Cardiac fibroblast (primary cell): Measurements from ENCODE around the gene ARAP3.

Experiments used
- DNase-seq, 2 donors: peaks; one replicate each; pipeline versions ENCODE4 v3.0.0 to v3.0.0-alpha.2; 2010; ENCODE audit warnings: low read depth in 2 of 2
- H3K4me3 ChIP-seq, 2 donors: replicated peaks in 1 of 2; 1 replicate in 1 of 2; 2 replicates in 1 of 2; pipeline ENCODE4 v1.5.1; 2011; ENCODE audit warnings: low read depth in 2 of 2, low read length in 2 of 2, mild to moderate bottlenecking in 2 of 2, moderate library complexity in 1 of 2
- TF ChIP-seq, protein P1 (sequence below): IDR thresholded peaks from one replicate; pipeline ENCODE4 v1.5.1; 2011; ENCODE audit warnings: low read depth, mild to moderate bottlenecking, low read length, inconsistent platforms

The ARAP3 gene

DNA sequence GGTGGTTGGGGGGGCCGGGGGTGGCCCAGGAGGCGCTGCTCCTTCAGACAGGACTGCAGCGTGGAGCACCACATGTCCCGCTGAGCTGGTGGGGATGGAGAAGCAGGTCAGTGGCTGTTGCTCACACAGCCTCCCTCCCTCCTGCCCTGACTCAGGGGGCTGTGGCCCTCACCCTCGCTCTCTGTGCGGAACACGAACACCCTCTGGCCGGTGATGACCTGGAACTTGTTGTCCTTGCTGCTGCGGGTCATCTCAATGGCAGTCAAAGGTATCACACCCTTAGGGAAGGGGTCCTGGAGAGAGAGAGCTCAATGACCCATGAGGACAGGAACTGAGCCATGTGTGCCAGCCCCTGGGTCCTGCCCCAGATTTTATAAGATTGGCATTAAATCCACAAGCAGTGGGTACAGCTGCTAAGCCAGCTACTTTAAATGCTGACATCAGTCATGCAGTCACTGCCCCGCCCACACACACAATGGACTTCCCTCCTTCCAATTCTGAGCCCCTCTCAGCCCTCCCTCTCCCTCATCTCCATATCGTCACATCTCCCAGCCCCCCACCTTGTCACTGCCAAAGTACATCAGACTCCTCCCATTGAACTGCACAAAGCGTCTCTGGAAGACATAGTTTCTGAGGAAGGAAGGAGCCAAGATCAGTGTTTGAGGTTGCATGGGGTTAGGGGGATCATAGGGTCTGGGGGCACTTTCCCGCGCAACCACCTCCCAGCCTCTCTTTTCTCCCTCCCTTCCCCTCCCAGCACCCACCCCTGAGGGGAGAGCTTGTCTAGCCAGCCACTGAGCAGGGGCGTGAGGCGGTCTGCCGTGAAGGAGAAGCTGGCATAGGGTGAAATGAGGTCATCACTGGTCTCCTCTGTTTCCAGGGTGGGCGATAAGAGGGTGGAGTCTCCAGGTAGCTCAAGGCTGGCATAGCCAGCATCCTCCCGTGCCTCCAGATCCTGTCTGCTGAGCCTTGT is 8.9 kb downstream of the ARAP3 start:
- peak in 1 of 2 donors; percentile 37 for DNase-seq
- H3K4me3 ChIP-seq = no peak overlapping the region
- TF ChIP-seq, protein P1, sequence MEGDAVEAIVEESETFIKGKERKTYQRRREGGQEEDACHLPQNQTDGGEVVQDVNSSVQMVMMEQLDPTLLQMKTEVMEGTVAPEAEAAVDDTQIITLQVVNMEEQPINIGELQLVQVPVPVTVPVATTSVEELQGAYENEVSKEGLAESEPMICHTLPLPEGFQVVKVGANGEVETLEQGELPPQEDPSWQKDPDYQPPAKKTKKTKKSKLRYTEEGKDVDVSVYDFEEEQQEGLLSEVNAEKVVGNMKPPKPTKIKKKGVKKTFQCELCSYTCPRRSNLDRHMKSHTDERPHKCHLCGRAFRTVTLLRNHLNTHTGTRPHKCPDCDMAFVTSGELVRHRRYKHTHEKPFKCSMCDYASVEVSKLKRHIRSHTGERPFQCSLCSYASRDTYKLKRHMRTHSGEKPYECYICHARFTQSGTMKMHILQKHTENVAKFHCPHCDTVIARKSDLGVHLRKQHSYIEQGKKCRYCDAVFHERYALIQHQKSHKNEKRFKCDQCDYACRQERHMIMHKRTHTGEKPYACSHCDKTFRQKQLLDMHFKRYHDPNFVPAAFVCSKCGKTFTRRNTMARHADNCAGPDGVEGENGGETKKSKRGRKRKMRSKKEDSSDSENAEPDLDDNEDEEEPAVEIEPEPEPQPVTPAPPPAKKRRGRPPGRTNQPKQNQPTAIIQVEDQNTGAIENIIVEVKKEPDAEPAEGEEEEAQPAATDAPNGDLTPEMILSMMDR = no peak

DNA sequence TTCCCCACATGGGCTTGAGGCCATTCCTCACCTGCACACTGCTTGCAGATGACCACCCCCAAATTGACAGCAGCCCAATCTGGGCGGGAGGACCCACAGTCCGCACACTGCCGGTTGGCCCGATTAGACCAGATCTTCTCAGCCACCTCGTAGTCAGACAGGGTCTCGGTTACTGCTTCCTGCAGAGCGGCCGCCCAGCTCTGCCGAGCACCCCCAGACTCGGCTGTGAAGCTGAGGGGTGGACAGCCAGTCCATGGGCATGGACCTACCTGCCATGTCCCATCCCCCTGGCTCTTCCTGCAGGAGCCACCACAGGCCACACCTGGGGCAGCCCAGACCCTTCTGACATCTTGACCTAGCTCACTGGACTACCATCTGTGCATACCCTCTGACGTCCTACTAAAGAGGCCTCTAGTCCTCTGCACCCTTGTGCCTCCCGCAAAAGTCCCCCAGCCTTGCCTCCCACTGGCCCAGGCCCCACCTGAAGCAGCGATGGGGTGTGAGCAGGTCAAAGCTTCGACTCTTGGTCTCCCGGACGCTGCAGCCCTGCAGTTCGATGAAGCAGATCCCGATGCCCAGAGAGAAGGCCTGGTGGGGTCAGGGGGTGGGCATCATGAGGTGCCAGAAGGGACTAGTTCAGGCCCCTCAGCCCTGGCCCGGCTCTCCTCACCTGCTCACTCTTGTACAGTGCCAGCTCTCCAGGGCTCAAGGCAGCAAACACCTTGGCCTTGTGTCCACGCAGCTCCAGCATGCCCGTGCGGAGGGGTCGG is 9.8 kb downstream of the ARAP3 start:
- DNase-seq = no peak
- H3K4me3 ChIP-seq = no peak overlapping the region
- TF ChIP-seq, protein P1 = no peak

DNA sequence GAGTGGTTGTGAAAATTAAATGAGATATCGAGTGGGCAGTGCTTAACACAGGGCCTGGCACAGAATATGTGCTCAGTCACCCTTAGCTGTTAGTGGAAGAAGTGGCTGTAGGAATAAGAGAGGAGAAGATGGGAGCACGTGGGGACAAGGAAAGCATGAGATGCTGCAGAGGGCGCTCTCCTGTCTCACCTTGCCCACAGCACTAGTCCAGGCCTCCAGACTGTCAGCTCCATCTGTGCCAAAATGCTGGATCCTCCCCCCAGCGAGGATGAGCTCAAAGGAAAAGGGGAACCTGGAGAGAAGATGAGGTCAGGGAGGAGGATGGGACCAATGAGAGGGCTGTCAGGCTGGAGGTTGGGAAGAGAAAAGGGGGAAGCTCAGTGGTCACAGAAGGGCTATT is 12.5 kb downstream of the ARAP3 start:
- TF ChIP-seq, protein P1 = no peak
- no peak for DNase-seq

DNA sequence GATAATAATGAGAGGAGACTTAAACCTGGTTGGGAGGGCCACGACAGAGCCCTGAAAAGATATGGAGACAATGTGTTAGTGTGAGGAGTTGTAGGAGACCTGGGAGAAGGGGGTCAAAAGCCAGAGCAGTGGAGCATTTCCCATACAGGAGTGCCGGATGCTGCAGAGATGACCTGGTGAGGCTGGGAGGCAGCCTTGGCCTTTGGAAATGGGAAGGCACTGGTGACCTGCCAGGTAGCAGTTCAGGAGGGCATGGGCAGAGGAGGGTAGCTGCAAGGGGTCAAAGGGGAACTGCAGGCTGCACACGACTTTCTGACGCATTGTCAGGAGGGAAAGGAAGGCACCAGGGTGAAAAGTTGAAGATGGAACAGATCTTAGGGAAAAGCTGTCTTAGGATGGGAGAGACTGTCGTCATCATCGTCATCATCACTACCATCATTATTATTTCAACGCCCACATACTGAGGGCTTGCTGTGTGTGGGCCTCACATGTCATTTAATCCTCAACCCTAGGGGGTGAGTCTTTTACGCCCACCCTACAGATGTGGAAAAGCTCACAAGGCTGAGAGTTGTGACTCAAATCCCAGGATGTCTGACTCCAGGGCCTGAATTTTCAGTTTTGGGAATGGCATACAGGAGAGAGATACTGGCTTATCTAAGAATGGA is 13.3 kb downstream of the ARAP3 start:
- H3K4me3 ChIP-seq = no peak overlapping the region
- DNase-seq = no peak
- TF ChIP-seq, protein P1 = no peak

More for the DNA sequence above, 12.5 kb downstream of the ARAP3 start:
- no peak overlapping the region for H3K4me3 ChIP-seq

DNA sequence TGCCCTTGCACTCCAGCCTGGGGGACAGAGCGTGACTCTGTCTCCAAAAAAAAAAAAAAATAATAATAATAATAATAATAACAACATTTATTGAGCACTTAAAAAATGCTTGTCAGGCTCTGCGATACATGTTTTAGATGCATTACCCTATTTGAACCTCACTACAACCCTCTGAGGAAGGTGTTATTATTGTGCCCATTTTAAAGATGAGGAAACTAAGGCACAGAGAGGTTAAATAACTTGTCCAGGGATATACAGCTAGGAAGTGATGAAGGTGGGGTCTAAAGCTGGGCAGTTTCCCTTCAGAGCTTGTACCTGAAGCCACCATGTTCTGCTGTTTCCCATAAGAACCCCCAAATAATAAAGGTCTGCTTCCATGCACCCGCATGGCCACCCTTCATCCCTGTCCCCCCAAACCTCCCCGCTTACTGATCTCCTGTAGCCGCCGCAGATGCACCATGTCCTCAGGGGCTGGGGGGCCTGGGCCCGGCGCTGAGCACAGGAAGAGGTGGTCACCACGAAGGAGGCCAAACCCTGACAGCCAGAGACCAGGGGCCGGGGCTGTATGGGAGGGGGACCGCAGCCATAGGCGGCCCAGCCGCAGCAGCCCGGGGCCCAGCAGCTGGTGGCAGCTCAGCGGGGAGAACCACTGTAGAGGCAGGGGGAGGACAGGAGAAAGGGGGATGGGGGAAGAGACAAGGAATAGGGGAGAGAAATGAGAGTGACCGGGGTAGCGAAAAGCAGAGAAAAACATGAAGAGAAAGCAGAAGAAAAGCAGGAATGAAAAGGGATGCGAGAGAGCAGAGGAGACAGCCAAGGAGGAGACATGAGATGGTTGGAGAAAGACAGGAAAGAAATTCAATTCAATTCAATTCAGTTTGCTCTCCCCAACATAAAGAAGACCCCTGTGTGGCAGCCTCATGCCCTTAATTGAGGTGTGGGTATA is 15.8 kb downstream of the ARAP3 start:
- DNase-seq = no peak
- H3K4me3 ChIP-seq = no peak overlapping the region
- TF ChIP-seq, protein P1 = no peak
